C4-2B (cell line): ENCODE results near the gene C9orf152.

ENCODE experiments used
- CTCF ChIP-seq: fragments of 450-650 bp; conservative IDR thresholded peaks from 2 replicates; pipeline ENCODE4 v1.5.1; 2017; ENCODE audit warnings: mild to moderate bottlenecking
- ZFX ChIP-seq: fragments of 450-650 bp; IDR thresholded peaks from 2 replicates; pipeline ENCODE4 v1.6.1; 2017

- TF ChIP-seq CTCF = no peak
- TF ChIP-seq ZFX = no peak
Measured at GRCh38 chr9:110213413-110214044, 5.6 kb upstream of the C9orf152 start.
